Fibroblast of skin of left biceps (primary cell): ENCODE results near the gene SRSF7.

Experiments
- DNase-seq, 2 experiments: peaks; one replicate each; pipeline ENCODE4 v3.0.0-alpha.2; 2013; ENCODE audit warnings: low read depth in 2 of 2

Gene SRSF7

GRCh38 chr2:38754049-38754448, 2.9 kb upstream of the SRSF7 start:
- no peak for DNase-seq

GRCh38 chr2:38751596-38752410, 642 bp upstream of the SRSF7 start:
- DNase-seq = no peak

GRCh38 chr2:38750011-38750890, 910 bp downstream of the SRSF7 start:
- DNase-seq = no peak

- DNase-seq = no peak
Observed at GRCh38 chr2:38748943-38749804, 2.0 kb downstream of the SRSF7 start.

GRCh38 chr2:38748391-38748790, 2.8 kb downstream of the SRSF7 start:
- DNase-seq = no peak

- DNase-seq = no peak
Observed at GRCh38 chr2:38747819-38748218, 3.3 kb downstream of the SRSF7 start.

GRCh38 chr2:38747007-38747424, 4.1 kb downstream of the SRSF7 start:
- no peak for DNase-seq

- DNase-seq = no peak
Observed at GRCh38 chr2:38745267-38745666, 5.9 kb downstream of the SRSF7 start.

GRCh38 chr2:38744399-38744780, 6.8 kb downstream of the SRSF7 start:
- no peak for DNase-seq

GRCh38 chr2:38743672-38744398, 7.3 kb downstream of the SRSF7 start:
- no peak for DNase-seq

GRCh38 chr2:38742797-38743559, 8.2 kb downstream of the SRSF7 start:
- DNase-seq = no peak

GRCh38 chr2:38740851-38741731, 10.1 kb downstream of the SRSF7 start:
- DNase-seq = no peak

GRCh38 chr2:38739524-38739923, 11.6 kb downstream of the SRSF7 start:
- no peak for DNase-seq

GRCh38 chr2:38737925-38738324, 13.2 kb downstream of the SRSF7 start:
- DNase-seq = no peak

GRCh38 chr2:38737000-38737698, 14.0 kb downstream of the SRSF7 start:
- DNase-seq = peak in 1 of 2 experiments; percentile 3

GRCh38 chr2:38735999-38736320, 15.2 kb downstream of the SRSF7 start:
- no peak for DNase-seq

- DNase-seq = no peak
Observed at GRCh38 chr2:38734299-38735058, 16.7 kb downstream of the SRSF7 start.

- DNase-seq = no peak
Observed at GRCh38 chr2:38733300-38733971, 17.7 kb downstream of the SRSF7 start.
